ENCODE data around the gene NXN. TPM values are rescaled to one million over a fixed set of nuclear protein-coding genes. Genes with fewer than 3 reads are reported as not detected.

Gene NXN
- total and polyA plus RNA-seq, 2 experiments from 2014 or later, result 8.0 to 41.9 TPM

- Histone ChIP-seq H3K27me3 (replicated peaks; ENCODE audit: insufficient read depth) (no peaks in the 10 kb centered on the region), H3K4me2 (ENCODE audit: unreplicated experiment) (no peak overlapping the region), H3K4me1 (ENCODE audit: insufficient read depth) (peaks cover 16% of the 10 kb centered on the region), H3K9me2 (ENCODE audit: insufficient read depth) (no peaks in the 10 kb centered on the region), H3K4me3 (no peak overlapping the region), H3K36me3 (ENCODE audit: low read depth) (no peaks in the 10 kb centered on the region), H3F3A (ENCODE audit: insufficient read depth) (peaks cover 7% of the 10 kb centered on the region; the same call in 1 of the 2 replicates), H3K9ac (no peak overlapping the region), H4K20me1 (ENCODE audit: insufficient read depth) (no peaks in the 10 kb centered on the region), H3K79me2 (ENCODE audit: insufficient read depth) (peaks cover 61% of the 10 kb centered on the region), H3K27ac (no peak overlapping the region), H2AFZ (no peak overlapping the region), H3K9me3 (ENCODE audit: low read depth) (no peaks in the 10 kb centered on the region)
- no peak for TF ChIP-seq EZH2phosphoT487 (IDR thresholded peaks at IDR 0.05; ENCODE audit: insufficient read depth, low read depth)
- TF ChIP-seq EZH2 (IDR thresholded peaks at IDR 0.05; ENCODE audit: insufficient read depth, poor library complexity, severe bottlenecking), result no peak
- in situ Hi-C loops (cut with MboI), result no loop called here
- DNase-seq, result no peak
- 87 to 88% methylated on average over 11 of the region's 11 CpGs for WGBS, 2 experiments (ENCODE audit: low coverage in 1 of 2, low lambda C conversion rate in 2 of 2, missing lambda C conversion rate in 2 of 2)
Measured at GRCh38 chr17:935485-935884, 44.1 kb downstream of the NXN start.

DNA sequence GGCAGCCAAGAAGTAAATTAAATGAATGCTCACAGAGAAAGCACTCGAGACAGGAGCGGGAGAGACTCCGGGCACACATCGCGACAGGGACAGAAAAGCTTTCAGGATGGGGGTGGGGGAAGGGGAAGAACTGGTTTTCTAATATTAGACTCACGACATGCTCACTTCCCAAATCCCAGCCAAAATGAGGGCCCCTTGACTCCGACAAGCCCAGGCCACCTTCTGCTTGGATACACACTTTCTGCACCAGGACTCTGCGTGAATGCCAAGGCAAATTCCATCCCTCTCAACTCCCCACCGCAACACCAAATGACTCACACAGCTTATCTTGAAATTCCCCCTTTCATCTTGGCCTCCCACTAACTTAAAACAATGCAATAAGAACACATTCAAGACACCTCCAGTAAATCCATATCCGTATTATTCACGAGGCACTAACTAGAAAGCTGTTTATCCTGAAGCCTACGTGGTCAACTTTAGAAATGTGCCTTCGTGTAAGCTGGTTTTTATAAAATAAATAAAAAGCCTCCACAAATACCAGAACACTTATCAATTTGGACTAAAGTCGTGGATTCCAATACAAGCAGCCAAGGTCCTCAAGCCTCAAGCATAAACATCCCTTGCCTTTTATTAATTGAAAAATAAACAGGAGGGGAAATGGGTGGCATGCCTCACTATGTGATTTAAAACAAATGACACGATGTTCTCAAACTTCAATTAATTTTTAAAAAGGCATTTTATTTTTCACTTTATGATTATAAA, 46.1 kb downstream of the NXN start:
- TF ChIP-seq EZH2 (IDR thresholded peaks at IDR 0.05; ENCODE audit: insufficient read depth, poor library complexity, severe bottlenecking) (no peak), EZH2phosphoT487 (IDR thresholded peaks at IDR 0.05; ENCODE audit: insufficient read depth, low read depth) (no peak)
- Histone ChIP-seq H3K9ac (0 out of 2 replicates have a peak overlapping the region, but pooled peaks have one; percentile 3), H3K27ac (peak overlapping the region; percentile 46), H3K27me3 (replicated peaks; ENCODE audit: insufficient read depth) (no peaks in the 10 kb centered on the region), H3K4me1 (ENCODE audit: insufficient read depth) (peaks cover 19% of the 10 kb centered on the region), H2AFZ (no peak overlapping the region), H3K79me2 (ENCODE audit: insufficient read depth) (peaks cover 61% of the 10 kb centered on the region), H3K4me2 (ENCODE audit: unreplicated experiment) (peak overlapping the region; percentile 27), H3F3A (ENCODE audit: insufficient read depth) (peaks cover 10% of the 10 kb centered on the region; the same call in 1 of the 2 replicates), H3K9me3 (ENCODE audit: low read depth) (no peaks in the 10 kb centered on the region), H3K36me3 (ENCODE audit: low read depth) (no peaks in the 10 kb centered on the region), H3K9me2 (ENCODE audit: insufficient read depth) (no peaks in the 10 kb centered on the region), H4K20me1 (ENCODE audit: insufficient read depth) (no peaks in the 10 kb centered on the region), H3K4me3 (no peak overlapping the region)
- 33 to 42% methylated on average over 15 of the region's 15 CpGs for WGBS, 2 experiments (ENCODE audit: low coverage in 1 of 2, low lambda C conversion rate in 2 of 2, missing lambda C conversion rate in 2 of 2)
- in situ Hi-C loops (cut with MboI), result no loop called here
- peak; percentile 86 for DNase-seq

DNA sequence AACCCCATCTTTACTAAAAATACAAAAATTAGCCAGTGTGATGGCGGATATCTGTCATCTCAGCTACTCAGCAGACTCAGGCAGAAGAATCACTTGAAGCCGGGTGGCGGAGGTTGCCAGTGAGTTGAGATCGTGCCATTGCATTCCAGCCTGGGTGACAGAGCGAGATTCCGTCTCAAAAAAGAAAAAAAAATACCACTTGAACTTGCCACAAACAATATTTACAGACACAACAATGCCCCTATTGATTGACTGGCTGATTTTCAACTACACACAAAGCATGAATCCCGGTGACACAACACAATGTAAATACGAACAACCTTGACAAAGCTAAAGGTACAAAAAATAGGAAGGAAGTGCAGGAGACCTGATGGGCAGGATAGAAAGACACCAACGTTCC, 49.3 kb downstream of the NXN start:
- Histone ChIP-seq H3K27ac (no peak overlapping the region), H3K27me3 (replicated peaks; ENCODE audit: insufficient read depth) (no peaks in the 10 kb centered on the region), H3K36me3 (ENCODE audit: low read depth) (no peaks in the 10 kb centered on the region), H3K9ac (no peak overlapping the region), H3K4me3 (no peak overlapping the region), H2AFZ (no peak overlapping the region), H3F3A (ENCODE audit: insufficient read depth) (peaks cover 29% of the 10 kb centered on the region), H3K9me2 (ENCODE audit: insufficient read depth) (no peaks in the 10 kb centered on the region), H3K79me2 (ENCODE audit: insufficient read depth) (peaks cover 40% of the 10 kb centered on the region), H3K4me1 (ENCODE audit: insufficient read depth) (peaks cover 37% of the 10 kb centered on the region), H4K20me1 (ENCODE audit: insufficient read depth) (no peaks in the 10 kb centered on the region), H3K4me2 (ENCODE audit: unreplicated experiment) (no peak overlapping the region), H3K9me3 (ENCODE audit: low read depth) (no peaks in the 10 kb centered on the region)
- in situ Hi-C loops (cut with MboI), result no loop called here
- TF ChIP-seq EZH2phosphoT487 (IDR thresholded peaks at IDR 0.05; ENCODE audit: insufficient read depth, low read depth) (no peak), EZH2 (IDR thresholded peaks at IDR 0.05; ENCODE audit: insufficient read depth, poor library complexity, severe bottlenecking) (no peak)
- WGBS, 2 experiments (ENCODE audit: low coverage in 1 of 2, low lambda C conversion rate in 2 of 2, missing lambda C conversion rate in 2 of 2), result 94 to 97% methylated on average over 9 of the region's 9 CpGs
- no peak for DNase-seq

DNA sequence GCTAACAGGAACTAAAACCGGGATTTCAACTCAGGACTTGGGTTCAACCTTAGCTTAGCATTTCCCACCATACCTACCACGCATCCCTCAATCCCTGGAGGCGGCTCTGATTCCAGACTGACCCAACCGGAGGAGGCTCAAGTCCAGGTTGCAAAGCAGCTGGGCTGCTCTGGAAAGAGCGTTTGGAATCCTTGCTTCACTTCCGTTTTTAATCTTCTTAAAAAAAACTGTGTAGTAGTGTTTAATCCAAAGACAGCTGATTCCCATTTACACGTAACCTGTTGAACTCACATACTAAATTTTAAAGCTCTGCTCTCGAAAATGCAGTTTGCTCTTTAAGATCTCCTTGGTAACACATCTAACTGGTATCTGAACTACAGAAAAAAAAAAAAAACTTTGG, 50.0 kb downstream of the NXN start:
- no peaks in the 10 kb centered on the region for H3K27me3 ChIP-seq (replicated peaks; ENCODE audit: insufficient read depth)
- peaks cover 29% of the 10 kb centered on the region for H3F3A ChIP-seq (ENCODE audit: insufficient read depth)
- no peak overlapping the region for H3K9ac ChIP-seq
- peaks cover 37% of the 10 kb centered on the region for H3K4me1 ChIP-seq (ENCODE audit: insufficient read depth)
- H4K20me1 ChIP-seq (ENCODE audit: insufficient read depth), result no peaks in the 10 kb centered on the region
- no peaks in the 10 kb centered on the region for H3K36me3 ChIP-seq (ENCODE audit: low read depth)
- peaks cover 40% of the 10 kb centered on the region for H3K79me2 ChIP-seq (ENCODE audit: insufficient read depth)
- no peak overlapping the region for H3K4me3 ChIP-seq
- no peak overlapping the region for H3K4me2 ChIP-seq (ENCODE audit: unreplicated experiment)
- no peak for DNase-seq
- H2AFZ ChIP-seq, result no peak overlapping the region
- TF ChIP-seq EZH2 (IDR thresholded peaks at IDR 0.05; ENCODE audit: insufficient read depth, poor library complexity, severe bottlenecking) (no peak), EZH2phosphoT487 (IDR thresholded peaks at IDR 0.05; ENCODE audit: insufficient read depth, low read depth) (no peak)
- H3K9me3 ChIP-seq (ENCODE audit: low read depth), result no peaks in the 10 kb centered on the region
- 89 to 90% methylated on average over 8 of the region's 8 CpGs for WGBS, 2 experiments (ENCODE audit: low coverage in 1 of 2, low lambda C conversion rate in 2 of 2, missing lambda C conversion rate in 2 of 2)
- H3K27ac ChIP-seq, result no peak overlapping the region
- H3K9me2 ChIP-seq (ENCODE audit: insufficient read depth), result no peaks in the 10 kb centered on the region
- in situ Hi-C loops (cut with MboI), result no loop called here

Data from GM23248 (cell line).